Measurements from ENCODE around the gene FILIP1L. TPM values are rescaled to one million over a fixed set of nuclear protein-coding genes. Genes with fewer than 3 reads are reported as not detected.

The FILIP1L gene
- total RNA-seq, 2 donors from 2014 or later: 9.5 to 28.2 TPM

- H3K4me1 ChIP-seq (replicated peaks): no peaks in the 10 kb centered on the region
- 86% methylated on average over 4 of the region's 4 CpGs for WGBS
- no peaks in the 10 kb centered on the region for H3K27me3 ChIP-seq (replicated peaks; ENCODE audit: insufficient read depth)
- H3K9me3 ChIP-seq: no peaks in the 10 kb centered on the region
- TF ChIP-seq CTCF (IDR thresholded peaks at IDR 0.05) (no peak), POLR2AphosphoS5 (IDR thresholded peaks at IDR 0.05) (no peak), POLR2A (IDR thresholded peaks at IDR 0.05) (no peak)
- no peak for DNase-seq (ENCODE audit: low spot score)
- H3K36me3 ChIP-seq: no peaks in the 10 kb centered on the region
- peak overlapping the region; percentile 73 to 83 for H3K27ac ChIP-seq
- intact Hi-C loops (cut with DNase I): loop anchor here (5.0 kb wide), 1 partner anchor 165 kb away; no protein-coding TSS in a partner anchor
- no peak overlapping the region for H3K4me3 ChIP-seq
These were observed 237.2 kb downstream of the FILIP1L start for GRCh38 chr3:99877031-99877579.

GRCh38 chr3:99875929-99876841 is 238.1 kb downstream of the FILIP1L start:
- intact Hi-C loops (cut with DNase I): loop anchor here (5.0 kb wide), 1 partner anchor 166 kb away; no protein-coding TSS in a partner anchor
- Histone ChIP-seq H3K27me3 (replicated peaks; ENCODE audit: insufficient read depth) (no peaks in the 10 kb centered on the region), H3K27ac (peak overlapping the region; percentile 73 to 83), H3K4me1 (replicated peaks) (no peaks in the 10 kb centered on the region), H3K9me3 (no peaks in the 10 kb centered on the region), H3K36me3 (no peaks in the 10 kb centered on the region), H3K4me3 (peak overlapping the region; percentile 40 to 45)
- peak; percentile 83 for TF ChIP-seq POLR2A (IDR thresholded peaks at IDR 0.05)
- peak; percentile 53 for TF ChIP-seq POLR2AphosphoS5 (IDR thresholded peaks at IDR 0.05)
- TF ChIP-seq CTCF (IDR thresholded peaks at IDR 0.05): no peak
- peak; percentile 63 for DNase-seq (ENCODE audit: low spot score)
- 4% methylated on average over 43 of the region's 63 CpGs for WGBS

- Histone ChIP-seq H3K9me3 (no peaks in the 10 kb centered on the region), H3K4me1 (replicated peaks) (no peaks in the 10 kb centered on the region), H3K4me3 (peak overlapping the region; percentile 40 to 45), H3K36me3 (no peaks in the 10 kb centered on the region), H3K27me3 (replicated peaks; ENCODE audit: insufficient read depth) (no peaks in the 10 kb centered on the region), H3K27ac (peak overlapping the region; percentile 73 to 83)
- intact Hi-C loops (cut with DNase I): loop anchor here (5.0 kb wide), 1 partner anchor 167 kb away; no protein-coding TSS in a partner anchor
- DNase-seq (ENCODE audit: low spot score): no peak
- WGBS: 4% methylated on average over 6 of the region's 6 CpGs
- TF ChIP-seq POLR2AphosphoS5 (IDR thresholded peaks at IDR 0.05): no peak
- no peak for TF ChIP-seq POLR2A (IDR thresholded peaks at IDR 0.05)
- no peak for TF ChIP-seq CTCF (IDR thresholded peaks at IDR 0.05)
These were observed 238.7 kb downstream of the FILIP1L start for GRCh38 chr3:99875581-99875928.

- intact Hi-C loops (cut with DNase I): loop anchor here (5.0 kb wide), 1 partner anchor 168 kb away; no protein-coding TSS in a partner anchor
- Histone ChIP-seq H3K9me3 (no peaks in the 10 kb centered on the region), H3K27me3 (replicated peaks; ENCODE audit: insufficient read depth) (no peaks in the 10 kb centered on the region), H3K4me1 (replicated peaks) (no peaks in the 10 kb centered on the region), H3K4me3 (peak overlapping the region; percentile 40 to 45), H3K36me3 (no peaks in the 10 kb centered on the region), H3K27ac (peak overlapping the region; percentile 73 to 83)
- TF ChIP-seq CTCF (IDR thresholded peaks at IDR 0.05) (no peak), POLR2AphosphoS5 (IDR thresholded peaks at IDR 0.05) (no peak), POLR2A (IDR thresholded peaks at IDR 0.05) (no peak)
- 79% methylated on average over 3 of the region's 3 CpGs for WGBS
- no peak for DNase-seq (ENCODE audit: low spot score)
These were observed 239.9 kb downstream of the FILIP1L start for GRCh38 chr3:99874237-99875002.
